Esophagus muscularis mucosa (tissue), 4 donors: ENCODE results near the gene LIFR. TPM values are rescaled to one million over a fixed set of nuclear protein-coding genes. Genes with fewer than 3 reads are reported as not detected.

Experiments used
- DNase-seq: peaks from one replicate; pipeline ENCODE4 v3.0.0-alpha.2; 2017; ENCODE audit errors: extremely low spot score
- H3K27ac ChIP-seq, 4 donors: fragments of 200-600 bp; sonication (generic); replicated peaks in 1 of 4; 1 replicate in 3 of 4; 2 replicates in 1 of 4; pipeline ENCODE4 v1.5.1; 2016 to 2019; ENCODE audit warnings: mild to moderate bottlenecking in 1 of 4
- H3K27me3 ChIP-seq, 4 donors: fragments of 200-600 bp; sonication (generic); one replicate each; pipeline versions ENCODE4 v1.5.1 to v1.6.0; 2016 to 2019
- H3K36me3 ChIP-seq, 4 donors: fragments of 200-600 bp; sonication (generic); one replicate each; pipeline ENCODE4 v1.5.1; 2016 to 2019
- H3K4me1 ChIP-seq, 4 donors: fragments of 200-600 bp; sonication (generic); one replicate each; pipeline ENCODE4 v1.5.1; 2016 to 2019
- H3K4me3 ChIP-seq, 4 donors: fragments of 200-600 bp; sonication (generic); 1 replicate in 2 of 4; 2 replicates in 2 of 4; pipeline ENCODE4 v1.5.1; 2016 to 2019; ENCODE audit warnings: mild to moderate bottlenecking in 4 of 4, moderate library complexity in 1 of 4
- H3K9me3 ChIP-seq, 4 donors: fragments of 200-600 bp; sonication (generic); 1 replicate in 3 of 4; 2 replicates in 1 of 4; pipeline ENCODE4 v1.5.1; 2016 to 2019
- EP300 ChIP-seq: sonication (generic); formaldehyde crosslinking; IDR thresholded peaks from one replicate; pipeline ENCODE4 v1.6.1; 2017; ENCODE audit warnings: antibody characterized with exemption
- POLR2A ChIP-seq: fragments of 450-650 bp; IDR thresholded peaks from one replicate; pipeline ENCODE4 v1.6.1; 2017; ENCODE audit warnings: antibody characterized with exemption, moderate library complexity, mild to moderate bottlenecking, low read depth
- POLR2AphosphoS5 ChIP-seq, 2 donors: sonication (generic); formaldehyde crosslinking; IDR thresholded peaks; one replicate each; pipeline ENCODE4 v1.6.1; 2017; ENCODE audit warnings: antibody characterized with exemption in 2 of 2
- WGBS: methylation state at CpG from one replicate; pipeline ENCODE4 v1.1.5; 2018; 5-methylcytosine and 5-hydroxymethylcytosine counted together
- intact Hi-C: fragments of 100-400 bp; cut with DNase I; formaldehyde crosslinking; loops from one replicate; pipeline ENCODE4 v1.15.1; 2023
- total RNA-seq, 4 donors: library from RNA; depleted of rRNA; stranded (reverse); fragments of >200 nt; gene quantifications; one replicate each; pipeline versions ENCODE4 v1.1.0 to v1.2.1, GENCODE V29; 2016
- TF ChIP-seq, protein P1 (sequence below), 3 experiments: fragments of 200-600 bp in 2 of 3; fragments of 450-650 bp in 1 of 3; sonication (generic) in 2 of 3; IDR thresholded peaks; one replicate each; pipeline ENCODE4 v1.5.1; 2017 to 2019; ENCODE audit warnings: antibody characterized with exemption in 3 of 3, mild to moderate bottlenecking in 2 of 3, moderate library complexity in 1 of 3

LIFR gene
- total RNA-seq, 4 donors from 2014 or later = 72.3 to 102 (median 90.1) TPM

DNA sequence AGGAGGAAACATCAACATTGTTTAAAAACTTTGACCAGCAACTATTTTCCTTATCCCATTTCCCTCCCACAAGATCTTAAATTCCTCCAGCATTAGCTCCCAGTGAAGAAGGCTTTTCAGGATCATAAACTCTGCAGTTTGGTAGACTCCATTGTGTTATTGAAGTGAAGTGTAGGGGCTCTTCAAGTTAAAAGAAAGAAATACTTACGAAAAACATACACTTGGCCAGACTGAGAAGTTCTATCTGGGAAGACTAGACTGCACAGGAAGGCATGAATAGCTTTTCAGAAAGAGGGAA is 22.3 kb downstream of the LIFR start:
- intact Hi-C loops = no loop called here
- TF ChIP-seq, protein P1, sequence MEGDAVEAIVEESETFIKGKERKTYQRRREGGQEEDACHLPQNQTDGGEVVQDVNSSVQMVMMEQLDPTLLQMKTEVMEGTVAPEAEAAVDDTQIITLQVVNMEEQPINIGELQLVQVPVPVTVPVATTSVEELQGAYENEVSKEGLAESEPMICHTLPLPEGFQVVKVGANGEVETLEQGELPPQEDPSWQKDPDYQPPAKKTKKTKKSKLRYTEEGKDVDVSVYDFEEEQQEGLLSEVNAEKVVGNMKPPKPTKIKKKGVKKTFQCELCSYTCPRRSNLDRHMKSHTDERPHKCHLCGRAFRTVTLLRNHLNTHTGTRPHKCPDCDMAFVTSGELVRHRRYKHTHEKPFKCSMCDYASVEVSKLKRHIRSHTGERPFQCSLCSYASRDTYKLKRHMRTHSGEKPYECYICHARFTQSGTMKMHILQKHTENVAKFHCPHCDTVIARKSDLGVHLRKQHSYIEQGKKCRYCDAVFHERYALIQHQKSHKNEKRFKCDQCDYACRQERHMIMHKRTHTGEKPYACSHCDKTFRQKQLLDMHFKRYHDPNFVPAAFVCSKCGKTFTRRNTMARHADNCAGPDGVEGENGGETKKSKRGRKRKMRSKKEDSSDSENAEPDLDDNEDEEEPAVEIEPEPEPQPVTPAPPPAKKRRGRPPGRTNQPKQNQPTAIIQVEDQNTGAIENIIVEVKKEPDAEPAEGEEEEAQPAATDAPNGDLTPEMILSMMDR (IDR thresholded peaks at IDR 0.05) = no peak
- TF ChIP-seq EP300 = no peak
- no peak for TF ChIP-seq POLR2A
- TF ChIP-seq POLR2AphosphoS5 (IDR thresholded peaks at IDR 0.05) = no peak
- 100% methylated on average over 1 of the region's 1 CpG for WGBS

DNA sequence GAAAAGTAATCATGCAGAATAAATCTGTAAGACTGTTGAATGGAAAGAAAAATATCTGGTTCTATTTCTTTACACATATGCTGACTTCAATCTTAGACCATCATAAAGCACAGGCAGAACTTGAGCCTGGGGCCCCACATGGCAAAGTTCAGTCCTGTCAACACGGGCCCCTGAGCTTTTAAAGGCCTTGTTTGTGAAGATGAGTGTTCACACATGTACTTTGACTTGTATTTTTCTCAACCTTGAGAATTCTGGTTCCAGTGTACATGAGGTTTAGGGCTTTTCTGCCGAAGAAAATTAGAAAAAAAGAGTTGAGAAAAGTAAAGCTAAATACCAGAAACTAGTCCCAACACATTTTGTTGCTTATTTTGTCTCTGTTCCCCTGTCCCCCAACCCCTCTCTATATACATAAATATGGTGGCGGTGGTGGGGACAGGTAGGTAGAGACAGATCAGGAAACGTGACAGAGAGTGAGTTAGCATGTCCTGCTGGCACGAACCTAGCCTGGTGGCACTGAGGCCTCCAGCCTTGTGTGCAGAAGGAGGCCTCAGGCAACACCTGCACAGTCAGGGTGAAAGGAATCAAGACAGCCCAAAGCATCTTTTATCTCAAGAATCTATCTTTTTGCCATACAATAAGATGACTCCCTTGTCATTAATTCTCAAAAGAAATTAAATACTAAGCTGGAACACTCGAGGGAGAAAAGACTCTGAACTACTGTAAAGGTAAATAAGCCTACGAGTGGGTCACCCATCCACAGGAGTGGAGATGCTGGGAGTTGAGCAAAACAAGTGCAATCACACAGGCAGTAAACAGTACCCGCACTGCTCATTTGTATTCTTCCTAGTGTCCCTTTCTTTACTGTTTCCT is 22.9 kb downstream of the LIFR start:
- intact Hi-C loops = no loop called here
- WGBS = 77% methylated on average over 8 of the region's 8 CpGs
- peaks cover 24 to 67% (median 39%) of the 10 kb centered on the region in 4 donors for H3K4me1 ChIP-seq

More for the DNA sequence above, 22.3 kb downstream of the LIFR start:
- H3K9me3 ChIP-seq = no peaks in the 10 kb centered on the region
- no peaks in the 10 kb centered on the region for H3K27me3 ChIP-seq
- DNase-seq = no peak
- H3K36me3 ChIP-seq = no peaks in the 10 kb centered on the region
- peaks cover 25 to 67% (median 41%) of the 10 kb centered on the region in 4 donors for H3K4me1 ChIP-seq
- H3K27ac ChIP-seq = no peak overlapping the region
- no peak overlapping the region for H3K4me3 ChIP-seq

DNA sequence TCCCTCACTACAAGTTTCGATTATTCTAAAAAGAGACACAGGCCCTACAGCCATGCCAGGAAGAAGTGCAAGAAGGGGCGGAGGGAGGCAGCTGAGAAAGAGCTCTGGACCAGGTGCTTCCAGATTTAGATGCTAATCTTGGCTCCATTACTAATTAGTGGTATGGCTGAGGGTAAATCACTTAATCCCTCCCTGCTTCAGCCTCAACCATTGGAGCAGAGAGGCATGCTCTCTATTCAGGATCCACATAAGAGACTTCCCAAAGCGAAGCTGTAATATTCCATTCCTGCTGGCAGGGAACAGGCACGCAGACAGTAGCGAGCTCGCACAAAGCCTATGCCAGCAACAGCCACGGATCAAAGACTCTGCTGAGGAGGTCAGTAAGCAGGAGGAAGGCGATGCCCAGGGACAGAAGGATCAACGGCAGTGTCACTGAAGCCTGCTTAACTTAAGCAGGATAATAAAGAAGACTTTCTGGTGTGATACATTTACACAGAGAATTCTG is 24.2 kb downstream of the LIFR start:
- intact Hi-C loops = no loop called here
- no peak for DNase-seq
- 78% methylated on average over 9 of the region's 9 CpGs for WGBS
- Histone ChIP-seq H3K36me3 (peaks cover 0 to 14% (median 4%) of the 10 kb centered on the region in 4 donors), H3K27me3 (no peaks in the 10 kb centered on the region), H3K4me3 (no peak overlapping the region), H3K27ac (no peak overlapping the region), H3K4me1 (peaks cover 19 to 61% (median 39%) of the 10 kb centered on the region in 4 donors), H3K9me3 (no peaks in the 10 kb centered on the region)
- TF ChIP-seq POLR2A (no peak), EP300 (no peak), POLR2AphosphoS5 (IDR thresholded peaks at IDR 0.05) (no peak)
- TF ChIP-seq, protein P1 (IDR thresholded peaks at IDR 0.05) = no peak

More for the DNA sequence above, 22.9 kb downstream of the LIFR start:
- TF ChIP-seq POLR2AphosphoS5 (IDR thresholded peaks at IDR 0.05) (no peak), EP300 (no peak), POLR2A (no peak)
- TF ChIP-seq, protein P1 (IDR thresholded peaks at IDR 0.05) = no peak
- Histone ChIP-seq H3K36me3 (peaks cover 0 to 2% (median 0%) of the 10 kb centered on the region in 4 donors), H3K4me3 (no peak overlapping the region), H3K27me3 (no peaks in the 10 kb centered on the region), H3K27ac (no peak overlapping the region), H3K9me3 (no peaks in the 10 kb centered on the region)
- no peak for DNase-seq

DNA sequence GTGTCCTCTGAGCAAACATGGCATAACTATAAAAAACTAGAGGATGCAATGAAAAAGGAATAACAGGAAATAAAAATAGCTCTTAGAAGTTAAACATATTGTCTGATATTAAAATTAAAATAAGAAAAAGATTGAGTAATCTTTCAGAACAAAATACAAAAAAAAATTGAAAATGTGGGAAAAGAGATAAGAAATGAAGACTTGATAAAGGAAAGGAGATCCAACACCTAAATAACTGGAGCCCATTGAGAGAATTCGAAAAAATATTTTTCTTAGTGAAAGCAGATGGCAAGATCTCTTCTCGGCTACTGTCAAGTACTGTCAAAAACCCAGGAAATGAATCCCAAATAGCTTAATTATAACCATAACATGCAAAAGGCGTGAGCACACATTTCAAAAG is 24.9 kb downstream of the LIFR start:
- H3K27ac ChIP-seq = no peak overlapping the region
- peaks cover 0 to 21% (median 9%) of the 10 kb centered on the region in 4 donors for H3K36me3 ChIP-seq
- H3K4me1 ChIP-seq = peaks cover 19 to 55% (median 38%) of the 10 kb centered on the region in 4 donors
- intact Hi-C loops = no loop called here
- TF ChIP-seq POLR2AphosphoS5 (IDR thresholded peaks at IDR 0.05) (no peak), POLR2A (no peak), EP300 (no peak)
- TF ChIP-seq, protein P1 (IDR thresholded peaks at IDR 0.05) = no peak
- no peaks in the 10 kb centered on the region for H3K9me3 ChIP-seq
- WGBS = 89% methylated on average over 3 of the region's 3 CpGs
- no peak overlapping the region for H3K4me3 ChIP-seq
- H3K27me3 ChIP-seq = no peaks in the 10 kb centered on the region
- DNase-seq = no peak
